ENCODE results near the gene GLYATL2.

Gene GLYATL2, protein sequence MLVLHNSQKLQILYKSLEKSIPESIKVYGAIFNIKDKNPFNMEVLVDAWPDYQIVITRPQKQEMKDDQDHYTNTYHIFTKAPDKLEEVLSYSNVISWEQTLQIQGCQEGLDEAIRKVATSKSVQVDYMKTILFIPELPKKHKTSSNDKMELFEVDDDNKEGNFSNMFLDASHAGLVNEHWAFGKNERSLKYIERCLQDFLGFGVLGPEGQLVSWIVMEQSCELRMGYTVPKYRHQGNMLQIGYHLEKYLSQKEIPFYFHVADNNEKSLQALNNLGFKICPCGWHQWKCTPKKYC
- 0 to 0.09 reads per million in 2 donors for total RNA-seq

DNA sequence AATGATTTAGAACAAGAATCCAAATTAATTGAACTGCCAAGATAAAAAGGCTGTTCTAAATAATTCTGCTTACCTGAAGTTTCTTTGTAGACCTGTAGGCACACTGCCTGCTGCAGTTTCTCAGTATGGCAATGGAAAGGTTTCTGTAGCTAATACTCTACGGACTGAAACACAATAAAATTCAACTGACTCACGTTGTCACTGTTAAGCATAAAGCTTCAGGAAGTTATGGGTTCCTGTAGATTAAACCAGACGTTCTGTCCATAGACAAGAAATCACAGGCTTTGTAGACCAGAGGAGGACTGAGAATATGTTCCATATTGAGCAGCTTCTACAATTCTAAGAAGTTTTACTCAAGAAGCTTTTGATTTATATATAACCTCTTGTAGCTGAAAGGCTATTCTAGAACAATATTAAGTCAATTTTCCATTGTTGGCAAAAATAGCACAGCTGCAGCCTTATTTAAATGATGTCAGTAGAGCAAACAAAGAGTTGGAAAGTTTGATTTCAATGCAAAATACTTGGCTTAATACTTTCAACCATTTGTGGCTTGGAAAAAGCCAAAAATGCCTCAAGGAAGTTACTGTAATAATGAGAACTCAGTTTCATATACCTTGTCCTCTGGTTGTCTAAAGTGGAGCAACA is at the start of gene GLYATL2:
GLYATL2 (minus strand) TSS at position 344 of the 645 bp plus-strand sequence. CDS start 5,092 bp downstream, outside the sequence.
- no peak for DNase-seq

DNA sequence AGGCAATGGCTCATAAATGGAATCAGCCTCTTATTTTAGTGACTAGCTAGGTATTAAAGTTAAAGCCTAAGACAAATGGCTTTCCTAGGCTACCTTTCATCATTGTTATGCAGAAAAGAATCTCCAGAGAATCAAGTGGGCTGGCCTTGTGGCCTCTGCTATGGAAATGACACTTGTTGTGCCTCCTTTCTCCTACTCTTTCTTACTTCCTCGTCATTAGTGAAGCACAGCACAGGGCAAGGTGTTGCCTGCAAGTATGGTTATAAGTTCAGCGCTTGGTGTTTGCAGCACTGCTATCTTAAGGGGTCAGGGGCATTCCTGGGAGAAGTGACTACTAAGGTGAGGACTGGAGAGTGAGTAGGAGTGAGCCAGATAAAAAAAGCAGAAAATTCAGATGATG is 49.4 kb upstream of the GLYATL2 start:
- no peak for DNase-seq

DNA sequence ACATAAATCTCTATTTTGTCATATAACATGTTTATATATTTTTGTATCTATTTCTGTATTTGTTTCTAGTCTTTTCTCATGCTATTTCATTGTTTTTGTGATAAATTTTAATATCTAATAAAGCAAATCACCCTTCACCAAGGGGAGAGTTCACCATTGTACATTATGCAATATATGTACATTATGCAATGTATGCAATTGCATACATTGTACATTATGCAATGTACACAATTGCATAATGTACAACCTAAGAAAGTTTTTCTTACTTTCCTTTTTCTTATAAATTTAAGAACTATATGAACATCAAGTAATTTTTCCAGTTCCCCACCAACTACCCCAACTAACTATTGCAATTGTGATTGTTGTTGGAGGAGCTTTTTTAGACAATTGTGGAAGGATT is 44.1 kb upstream of the GLYATL2 start:
- DNase-seq, result no peak

DNA sequence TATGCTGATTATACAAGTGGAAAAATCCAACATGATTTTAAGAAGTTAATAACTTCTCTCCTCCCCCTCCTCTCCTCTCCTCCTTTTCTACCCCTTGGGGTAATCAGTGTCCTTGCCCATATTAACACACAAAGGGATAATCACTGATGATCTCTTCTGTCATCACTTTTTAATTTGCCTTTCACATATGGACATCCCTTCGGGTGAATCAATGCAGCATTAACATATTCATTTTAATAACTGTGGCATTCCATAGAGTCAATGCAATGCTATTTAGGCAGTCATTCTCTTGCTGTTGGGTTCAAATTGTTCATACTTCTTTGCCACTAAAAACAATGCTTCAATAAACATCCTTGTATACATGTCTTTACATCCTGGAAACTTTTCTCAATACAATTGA is 42.9 kb upstream of the GLYATL2 start:
- DNase-seq, result no peak

DNA sequence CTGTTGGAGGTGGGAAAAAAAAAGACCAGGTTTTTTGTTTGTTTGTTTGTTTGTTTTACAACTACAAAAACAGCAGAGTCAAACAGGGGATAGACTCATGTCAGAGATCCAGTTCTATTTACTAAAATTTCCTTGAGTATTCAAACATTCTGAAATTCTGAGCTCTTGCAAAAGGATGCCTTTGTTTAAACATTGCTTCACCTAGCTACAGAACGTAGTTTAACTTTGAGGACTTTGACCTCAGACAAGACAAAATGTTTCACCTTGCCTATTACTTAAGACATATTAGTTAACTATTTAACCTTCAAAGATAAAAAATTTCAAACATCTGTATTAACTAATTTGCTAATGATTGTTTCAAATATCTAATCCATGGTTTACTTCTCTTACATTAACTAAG is 36.1 kb upstream of the GLYATL2 start:
- DNase-seq, result no peak

DNA sequence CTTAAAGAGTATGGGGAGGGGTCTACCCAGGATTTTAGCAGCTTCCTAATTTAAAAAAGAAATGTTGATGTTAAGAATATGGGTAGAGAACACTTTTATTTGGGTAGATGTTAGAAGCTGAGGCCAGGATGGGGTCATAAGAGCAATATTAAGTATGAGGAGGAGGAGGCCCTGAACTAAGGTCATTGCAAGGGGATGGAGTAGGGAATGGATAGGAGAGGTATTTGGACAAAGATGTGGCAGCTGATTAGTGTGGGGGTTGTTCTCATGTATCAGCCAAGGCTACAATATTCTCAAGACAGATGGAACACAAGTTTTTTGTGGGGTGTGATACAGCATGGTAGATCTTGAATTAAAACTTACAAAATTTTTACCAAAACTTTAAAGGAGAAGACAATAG is 35.7 kb upstream of the GLYATL2 start:
- DNase-seq, result no peak

DNA sequence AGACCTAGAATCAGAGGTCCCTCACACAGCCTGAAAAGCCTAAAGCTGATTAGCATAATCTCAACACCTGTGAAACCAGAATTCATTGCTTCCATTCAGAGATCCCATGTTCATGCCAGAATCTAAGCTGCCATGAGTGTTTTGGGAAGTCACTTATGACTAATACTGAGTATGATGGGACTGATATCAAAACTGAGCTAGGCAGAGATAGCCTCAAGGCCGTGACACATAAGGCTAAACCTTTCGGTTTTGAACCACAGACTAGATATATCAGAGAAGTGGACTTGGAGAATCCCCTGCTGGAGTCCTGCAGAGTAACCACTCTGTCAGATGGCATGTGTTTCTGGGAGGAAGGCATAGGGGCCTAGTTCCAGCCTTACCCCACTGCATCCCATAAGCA is 23.1 kb upstream of the GLYATL2 start:
- no peak for DNase-seq

DNA sequence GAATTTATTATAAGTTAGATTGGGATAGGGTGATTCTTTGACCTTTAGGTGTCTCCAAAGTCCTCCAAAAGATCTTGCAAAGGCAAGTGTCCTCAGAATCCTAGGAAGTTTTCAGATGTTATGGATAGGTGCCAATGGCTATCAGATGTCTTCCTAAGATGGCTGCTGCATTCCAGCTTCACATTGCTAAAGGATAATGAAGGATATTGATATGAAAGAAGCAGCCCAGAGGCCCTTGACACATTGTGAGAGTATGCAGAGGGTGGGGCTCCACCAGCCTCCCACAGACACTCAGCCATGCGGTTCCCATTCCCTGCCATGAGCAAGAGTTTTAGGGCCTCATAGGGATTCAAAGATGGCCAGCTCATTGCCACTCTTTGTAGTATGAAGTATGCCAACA is 22.3 kb upstream of the GLYATL2 start:
- DNase-seq, result no peak

DNA sequence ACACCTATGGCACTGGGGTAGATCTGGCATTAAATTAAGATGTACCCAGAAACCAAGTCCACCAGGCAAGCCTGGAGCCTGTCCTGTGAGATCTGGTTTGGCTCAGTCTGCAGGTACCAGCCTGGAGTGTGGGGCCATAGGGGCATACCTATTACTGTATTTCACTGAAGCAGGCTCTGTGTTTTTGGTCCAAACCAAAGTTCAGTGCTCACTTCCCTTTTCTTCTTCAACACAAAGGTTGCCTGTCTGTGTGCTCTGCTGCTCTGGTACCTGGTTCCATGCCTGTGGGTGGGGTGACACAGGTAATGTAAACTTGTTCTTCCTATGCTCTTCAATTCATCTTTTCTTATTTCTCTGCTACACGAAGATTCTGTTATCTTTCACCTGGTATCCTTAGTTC is 19.8 kb upstream of the GLYATL2 start:
- DNase-seq, result no peak

DNA sequence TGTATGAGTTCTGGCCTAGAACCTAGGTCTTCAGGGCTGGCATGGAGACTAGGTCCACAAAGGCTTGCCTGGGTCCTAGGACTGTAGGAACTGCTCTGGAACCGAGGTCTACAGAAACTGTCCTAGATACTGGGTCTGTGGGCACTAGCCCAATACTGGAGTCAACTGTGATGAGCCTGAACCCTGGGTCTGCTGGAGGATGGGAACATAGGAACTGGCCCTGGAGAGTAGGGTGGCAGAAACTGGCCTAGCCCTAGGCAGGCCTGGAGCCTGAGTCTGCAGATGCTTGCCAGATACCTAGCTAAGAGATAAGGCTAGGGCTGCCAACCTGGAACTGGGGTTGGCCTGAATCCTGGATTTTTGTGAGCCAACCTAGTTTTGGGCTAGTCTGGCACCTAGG is 19.2 kb upstream of the GLYATL2 start:
- no peak for DNase-seq

DNA sequence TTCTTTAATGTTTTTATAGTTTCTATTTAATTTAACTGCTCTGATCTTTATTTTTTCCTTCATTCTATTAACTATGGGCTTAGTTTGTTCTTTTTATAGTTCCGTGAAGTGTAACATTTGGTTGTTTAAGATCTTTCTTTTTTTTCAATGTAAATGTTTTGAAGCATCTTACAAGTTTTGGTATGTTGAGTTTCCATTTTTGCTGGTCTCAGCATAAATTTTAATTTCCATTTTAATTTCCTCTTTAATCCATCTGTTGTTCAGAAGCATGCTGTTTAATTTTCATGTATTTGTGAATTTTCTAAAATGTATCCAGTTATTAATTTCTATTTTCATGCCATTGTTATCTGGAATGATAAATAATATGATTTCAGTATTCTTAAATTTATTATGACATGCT is 17.0 kb upstream of the GLYATL2 start:
- DNase-seq, result no peak

DNA sequence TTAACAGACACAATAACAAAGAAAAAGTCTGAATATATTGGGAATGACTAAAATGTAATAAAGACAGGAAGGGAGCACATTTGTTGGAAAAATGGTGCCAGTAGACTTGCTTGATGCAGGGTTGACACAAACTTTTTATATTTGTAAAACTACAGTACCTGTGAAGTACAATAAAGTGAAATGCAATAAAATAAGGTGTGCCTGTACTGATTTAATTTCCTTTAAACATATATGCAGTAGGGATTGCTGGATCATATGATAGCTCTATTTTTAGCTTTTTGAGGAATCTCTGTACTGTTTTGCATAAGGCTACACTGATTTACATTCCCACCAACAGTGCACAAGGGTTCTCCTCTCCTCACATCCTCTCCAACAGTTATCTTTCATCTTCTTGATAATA is 12.3 kb upstream of the GLYATL2 start:
- DNase-seq, result no peak

DNA sequence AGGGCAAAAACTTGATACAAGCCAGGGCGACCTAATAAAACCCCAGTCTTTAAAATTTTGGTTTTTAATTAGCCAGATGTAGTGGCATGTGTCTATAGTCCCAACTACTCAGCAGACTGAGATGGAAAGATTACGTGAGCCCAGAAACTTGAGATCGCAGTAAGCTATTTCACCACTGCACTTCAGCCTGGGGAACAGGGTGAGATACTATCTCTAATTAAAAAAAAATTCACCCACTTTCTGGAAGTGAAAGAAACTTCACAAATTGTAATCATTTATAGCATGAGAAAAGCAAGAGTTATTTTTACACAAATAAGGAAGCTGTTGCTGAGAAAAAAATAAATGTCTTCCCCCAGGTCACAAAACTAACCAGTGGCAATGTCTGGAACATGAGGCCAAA is 882 bp upstream of the GLYATL2 start:
- no peak for DNase-seq

DNA sequence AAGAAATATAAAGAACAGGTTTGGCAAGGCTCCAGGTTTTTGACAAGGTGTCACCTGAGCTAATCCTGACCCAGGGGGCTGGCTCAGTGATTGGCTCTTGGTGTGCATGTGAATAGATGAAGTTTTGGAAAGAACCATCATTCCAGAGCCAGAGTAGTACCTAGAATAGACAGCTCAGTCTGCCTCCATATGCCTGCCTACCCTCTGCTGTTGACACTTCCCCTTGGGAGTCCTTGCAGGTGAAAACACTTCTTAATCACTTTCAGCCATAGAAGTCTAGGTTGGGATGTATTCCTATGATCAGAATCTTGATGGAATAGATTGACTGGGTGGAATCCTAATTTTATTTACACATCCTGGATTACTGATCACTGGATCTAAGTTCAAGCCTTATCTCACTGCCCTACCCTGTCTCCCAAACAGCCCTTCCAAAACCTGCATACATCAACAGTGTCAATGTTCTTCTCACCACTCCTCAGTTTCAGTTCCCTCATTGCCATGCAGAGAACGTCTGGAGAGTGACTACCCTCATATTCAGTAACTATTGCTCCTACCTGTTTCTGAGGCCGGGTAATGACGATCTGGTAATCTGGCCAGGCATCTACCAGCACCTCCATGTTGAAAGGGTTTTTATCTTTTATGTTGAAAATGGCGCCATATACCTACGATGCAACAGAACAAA is 6.7 kb downstream of the GLYATL2 start:
- no peak for DNase-seq

DNA sequence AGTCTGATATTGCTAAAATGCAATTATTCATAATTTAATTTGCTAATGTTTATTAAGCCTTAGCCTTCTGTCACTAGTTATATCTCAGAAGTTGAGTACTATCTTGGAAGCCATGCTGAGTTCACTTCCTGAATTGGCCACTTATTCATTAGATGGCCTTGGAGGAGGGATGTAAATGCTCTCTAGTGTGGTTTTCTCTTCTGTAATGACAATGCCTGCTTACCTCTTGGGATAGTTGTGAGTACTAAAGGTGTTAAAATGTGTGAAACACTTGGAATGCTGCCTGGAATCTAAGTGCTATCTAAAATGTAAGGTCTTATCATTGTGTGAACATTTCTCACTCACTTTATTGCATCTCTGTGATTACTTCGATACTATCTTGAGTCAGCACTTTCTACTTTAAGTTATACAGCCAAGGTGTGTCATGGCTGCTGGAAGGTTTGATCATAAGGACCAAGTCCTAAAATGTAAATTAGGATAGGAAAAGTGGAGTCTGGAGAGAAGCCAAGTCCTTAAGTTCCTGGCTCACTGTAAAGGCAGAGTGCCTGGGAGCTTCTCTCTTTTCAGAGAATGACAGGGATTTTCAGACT is 12.4 kb downstream of the GLYATL2 start:
- DNase-seq, result no peak

DNA sequence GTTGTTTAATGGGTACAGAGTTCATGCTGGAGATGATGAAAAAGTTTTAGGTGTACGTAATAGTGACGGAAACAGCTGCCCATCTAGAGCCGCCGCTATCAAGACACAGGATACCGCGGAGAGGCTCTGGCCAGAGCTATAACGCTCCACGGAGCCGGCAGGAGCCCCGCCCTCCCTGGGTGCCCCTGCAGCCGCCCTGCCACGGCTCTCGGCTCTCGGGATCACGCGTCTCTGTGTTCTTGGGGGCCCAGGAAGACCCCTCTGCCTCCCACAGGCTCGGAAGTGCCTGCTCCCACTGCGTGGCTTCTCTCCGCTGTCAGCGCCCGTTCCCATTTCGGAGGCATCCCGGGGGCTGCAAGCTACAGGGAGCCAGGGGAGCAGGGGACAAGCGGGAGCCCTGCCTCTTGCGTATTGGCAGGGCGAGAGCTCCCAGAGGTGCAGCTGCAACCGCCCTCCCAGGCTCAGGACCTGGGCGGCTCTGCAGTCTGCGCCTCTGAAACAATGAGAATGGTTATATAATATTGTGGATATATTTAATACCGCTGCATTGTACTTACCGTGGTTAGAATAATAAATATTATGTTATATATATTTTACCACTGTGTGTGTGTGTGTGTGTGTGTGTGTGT is 13.7 kb downstream of the GLYATL2 start:
- DNase-seq, result no peak

DNA sequence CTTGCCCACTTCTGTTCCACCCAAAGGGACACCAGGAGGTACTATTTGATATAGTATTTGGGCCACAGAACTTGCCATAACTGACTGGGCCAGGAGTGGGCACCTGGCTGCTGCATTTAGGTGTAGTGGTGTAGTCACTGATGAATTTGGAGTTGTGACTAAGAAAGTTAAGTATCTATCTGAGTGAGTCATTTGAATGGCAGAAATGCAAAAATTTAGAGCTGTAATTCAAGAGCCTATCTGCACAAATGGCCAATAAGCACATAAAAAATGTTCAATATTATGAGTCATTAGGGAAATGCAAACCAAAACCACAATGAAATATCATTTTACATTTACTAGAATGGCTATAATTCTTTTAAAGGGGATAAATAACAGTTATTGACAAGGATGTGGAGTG is 14.7 kb downstream of the GLYATL2 start:
- DNase-seq, result no peak

DNA sequence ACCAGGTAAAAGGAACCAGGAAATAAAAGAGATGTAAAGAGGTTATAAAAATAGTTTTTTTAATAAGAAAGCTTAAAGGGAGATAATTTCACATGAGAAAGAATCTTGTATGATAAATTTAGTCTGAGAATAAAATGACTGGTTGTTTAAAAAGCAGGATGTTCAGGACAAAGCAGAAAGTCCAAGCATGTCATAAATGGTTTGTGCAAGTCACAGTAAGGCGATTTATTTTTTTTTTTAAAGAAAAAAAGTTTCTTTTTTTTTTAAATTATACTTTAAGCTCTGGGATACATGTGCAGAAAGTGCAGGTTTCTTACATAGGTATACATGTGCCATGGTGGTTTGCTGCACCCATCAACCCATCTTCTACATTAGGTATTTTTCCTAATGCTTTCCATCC is 30.8 kb downstream of the GLYATL2 start:
- DNase-seq, result no peak

DNA sequence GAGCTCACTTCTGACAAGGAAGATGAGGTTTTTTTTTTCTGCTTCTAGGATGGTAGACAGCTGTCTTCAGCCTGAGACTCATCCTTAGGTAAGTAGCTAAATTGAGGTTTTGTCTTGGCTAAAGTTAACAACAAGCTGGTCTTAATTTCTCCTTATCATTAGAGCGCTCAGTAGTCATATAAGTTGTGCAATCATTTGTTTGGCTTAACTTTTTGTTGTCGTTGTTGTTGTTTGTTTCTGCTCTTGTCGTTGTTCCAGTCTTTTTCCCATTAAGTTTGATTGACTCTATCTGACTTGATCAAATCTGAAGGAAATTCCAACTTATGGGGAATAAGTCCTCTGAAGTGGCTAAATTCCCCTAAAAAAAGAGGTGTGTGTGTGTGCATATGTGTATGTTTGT is 33.0 kb downstream of the GLYATL2 start:
- DNase-seq, result no peak

DNA sequence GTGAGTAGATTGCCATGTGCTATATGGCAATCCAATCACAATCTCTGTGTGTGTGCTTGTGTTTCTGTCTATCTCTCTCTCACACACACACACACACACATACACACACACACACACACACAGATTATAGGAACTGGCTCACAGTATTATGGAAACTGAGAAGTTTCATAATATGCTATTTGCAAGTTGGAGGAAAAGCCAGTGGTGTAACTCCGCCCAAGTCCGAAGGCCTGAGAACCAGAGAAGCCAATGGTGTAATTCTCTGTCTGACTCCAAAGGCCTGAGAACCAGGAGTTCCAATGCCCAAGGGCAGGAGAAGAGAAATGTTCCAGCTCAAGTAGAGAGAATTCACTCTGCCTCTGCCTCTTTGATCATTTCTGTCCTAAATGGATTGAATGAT is 37.2 kb downstream of the GLYATL2 start:
- DNase-seq, result no peak

DNA sequence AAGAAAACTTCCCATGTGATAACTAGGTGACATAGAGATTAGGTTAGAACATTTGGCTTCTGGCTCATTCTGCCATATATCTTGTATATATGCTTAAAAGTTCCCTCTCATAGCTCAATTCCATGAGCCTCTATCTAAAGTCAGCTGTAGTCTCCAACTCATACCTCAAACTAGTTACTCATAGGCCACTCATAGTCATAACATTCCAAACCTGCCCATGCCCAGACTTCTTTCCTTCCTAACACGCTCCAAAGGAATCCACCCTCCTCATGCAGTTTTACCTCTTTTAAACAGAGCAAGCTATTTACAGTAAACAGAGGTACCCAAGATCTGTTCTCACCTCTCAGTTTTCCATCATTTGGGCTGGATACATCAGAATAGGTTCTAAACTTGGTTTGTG is 39.4 kb downstream of the GLYATL2 start:
- DNase-seq, result no peak

DNA sequence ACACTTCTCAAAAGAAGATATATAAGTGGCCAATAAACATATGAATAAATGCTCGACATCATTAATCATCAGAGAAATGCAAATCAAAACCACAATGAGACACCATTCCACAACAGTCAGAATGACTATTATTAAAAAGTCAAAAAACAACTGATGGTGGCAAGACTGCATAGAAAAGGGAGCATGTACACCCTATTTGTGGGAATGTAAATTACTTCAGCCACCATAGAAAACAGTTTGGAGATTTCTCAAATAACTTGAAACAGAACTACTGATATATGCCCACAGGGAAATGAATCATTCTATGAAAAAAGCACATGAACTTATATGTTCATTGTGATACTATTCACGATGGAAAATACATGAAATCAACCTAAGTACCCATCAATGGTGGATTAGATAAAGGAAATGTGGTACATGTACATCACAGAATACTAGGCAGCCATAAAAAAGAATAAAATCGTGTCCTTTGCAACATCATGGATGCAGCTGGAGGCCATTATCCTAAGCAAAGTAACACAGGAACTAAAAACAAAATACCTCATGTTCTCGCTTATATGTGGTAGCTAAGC is 42.4 kb downstream of the GLYATL2 start:
- DNase-seq, result no peak

DNA sequence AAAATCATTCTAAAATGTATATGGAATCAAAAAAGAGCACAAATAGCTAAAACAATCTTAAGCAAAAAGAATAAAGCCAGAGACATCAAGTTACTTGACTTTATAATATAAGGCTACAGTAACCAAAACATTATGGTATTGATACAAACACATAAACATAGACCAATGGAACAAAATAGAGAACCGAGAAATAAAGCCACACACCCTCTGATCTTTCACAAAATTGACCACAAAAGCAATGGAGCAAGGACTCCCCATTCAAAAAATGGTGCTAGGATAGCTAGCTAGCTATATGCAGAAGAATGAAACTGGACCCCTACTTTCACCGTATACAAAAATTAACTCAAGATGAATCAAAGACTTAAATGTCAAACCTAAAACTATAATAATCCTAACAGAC is 43.2 kb downstream of the GLYATL2 start:
- no peak for DNase-seq

Measured in activated gamma-delta T cell (primary cell).